Stimulated activated CD8-positive, alpha-beta memory T cell treated with anti-CD3 and anti-CD28 coated beads, Interleukin-4, amount 100 ng/mL, for 48 hours (primary cell): ENCODE results near the gene RABGAP1.

ENCODE experiments used
- DNase-seq: peaks from one replicate; pipeline ENCODE4 v3.0.0-alpha.2; 2020

Gene RABGAP1

DNA sequence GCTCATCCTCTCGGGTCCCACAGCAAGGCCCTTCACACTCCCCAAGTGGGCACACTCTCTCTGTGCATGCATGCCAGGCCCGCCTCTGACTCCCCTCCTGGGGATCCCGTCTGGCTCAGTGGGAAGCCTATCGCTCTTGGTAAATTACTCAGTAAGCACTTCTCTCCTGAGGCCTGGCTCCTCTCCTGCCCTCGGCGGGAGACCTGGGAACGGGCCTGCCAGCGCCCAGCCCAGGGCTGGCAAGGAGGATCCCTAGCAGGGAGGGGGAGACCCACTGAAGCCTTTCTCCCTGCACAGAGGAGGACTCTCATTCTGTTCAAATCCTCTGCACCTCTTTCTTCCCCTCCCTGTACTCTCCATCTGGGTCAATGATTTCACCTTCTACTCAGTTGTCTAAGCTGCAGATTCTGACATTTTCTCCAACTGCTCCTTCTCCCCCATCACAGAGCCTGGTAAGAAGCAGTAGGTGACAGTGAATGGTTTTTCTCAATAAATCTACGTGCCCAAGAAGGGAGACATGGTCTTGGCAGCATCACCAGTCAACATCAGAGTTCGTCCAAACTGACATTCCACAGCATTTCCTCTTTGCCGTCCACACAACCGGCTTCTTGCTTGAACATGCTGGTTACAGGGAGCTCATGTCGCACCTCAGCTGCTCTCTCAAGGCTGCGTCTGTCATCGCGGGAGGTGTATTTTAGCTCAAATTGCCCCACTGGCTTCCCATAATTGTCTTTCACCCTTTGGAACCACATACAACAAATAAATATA, 174.5 kb downstream of the RABGAP1 start:
- no peak for DNase-seq

DNA sequence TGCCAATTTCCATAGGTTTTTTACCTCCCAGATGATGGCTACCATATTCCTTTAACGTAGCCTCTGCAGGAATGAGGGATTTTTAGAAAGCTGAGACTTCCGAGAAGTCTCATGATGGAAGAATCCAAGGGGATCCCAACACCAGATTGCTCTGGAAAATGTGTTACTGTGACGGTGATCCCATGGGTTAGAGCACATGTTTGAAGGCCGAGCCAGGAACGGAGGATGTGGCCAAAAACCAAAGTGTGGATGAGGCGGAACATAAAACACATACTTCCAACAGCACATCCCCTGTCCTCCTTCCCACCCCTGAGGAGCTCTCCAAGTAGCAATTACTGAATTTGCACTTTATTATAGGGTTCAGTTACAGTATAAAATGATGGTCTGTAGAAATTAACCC, 175.2 kb downstream of the RABGAP1 start:
- DNase-seq = no peak

DNA sequence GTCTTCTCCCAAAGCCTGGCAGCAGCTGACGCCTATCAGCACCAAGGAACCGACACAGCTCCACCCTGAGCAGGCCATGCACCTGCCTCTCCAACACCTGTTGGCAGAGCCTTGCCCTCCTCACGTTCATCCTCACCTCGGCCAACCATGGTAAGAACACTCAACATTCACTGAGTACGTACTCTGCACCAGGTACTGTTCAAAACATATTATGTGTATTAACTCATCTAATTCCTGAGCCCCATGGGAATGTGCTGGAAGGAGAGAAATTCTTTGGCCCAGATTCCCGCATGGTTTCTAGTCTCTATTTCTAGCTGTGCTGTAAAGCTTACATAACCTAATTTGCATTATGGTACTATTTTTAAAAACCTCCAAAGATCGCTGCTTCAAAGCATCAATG, 178.7 kb downstream of the RABGAP1 start:
- DNase-seq = no peak

DNA sequence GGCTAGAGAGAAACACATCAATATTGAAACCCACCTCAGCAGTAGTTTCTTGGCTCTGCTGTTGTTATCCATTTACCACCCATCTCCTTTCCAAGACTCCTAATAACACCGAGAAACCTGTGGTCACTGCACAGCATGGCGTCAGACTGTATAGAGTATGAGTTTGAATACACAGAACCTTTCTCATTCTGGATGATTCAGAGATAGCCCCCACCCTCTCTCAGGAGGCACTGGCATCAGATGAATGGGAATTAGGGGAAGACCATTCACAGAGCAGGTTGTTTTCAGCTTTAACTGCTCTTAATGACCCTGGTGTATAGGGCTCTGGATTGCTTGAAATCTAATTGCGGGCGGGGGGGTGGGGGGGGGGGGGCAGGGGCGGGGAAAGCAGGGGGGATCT, 179.3 kb downstream of the RABGAP1 start:
- DNase-seq = no peak

DNA sequence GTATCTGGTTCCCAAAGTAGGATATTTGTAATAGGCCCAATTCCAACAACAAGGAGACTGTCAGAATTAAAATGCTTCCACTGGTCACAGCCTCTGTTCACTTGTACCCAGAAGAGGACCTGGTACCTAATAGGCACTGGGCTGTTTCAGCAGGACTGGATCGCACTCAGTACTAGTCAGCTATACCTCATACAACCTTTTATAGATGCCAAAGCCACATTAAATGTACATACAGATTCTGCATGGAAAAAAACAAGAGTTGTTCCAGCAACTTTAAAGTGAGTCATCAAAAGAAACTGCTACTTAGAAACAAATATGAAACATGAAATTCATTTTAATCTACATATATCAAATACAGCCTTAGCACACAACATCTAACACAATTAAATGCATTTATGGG, 180.1 kb downstream of the RABGAP1 start:
- DNase-seq = no peak

DNA sequence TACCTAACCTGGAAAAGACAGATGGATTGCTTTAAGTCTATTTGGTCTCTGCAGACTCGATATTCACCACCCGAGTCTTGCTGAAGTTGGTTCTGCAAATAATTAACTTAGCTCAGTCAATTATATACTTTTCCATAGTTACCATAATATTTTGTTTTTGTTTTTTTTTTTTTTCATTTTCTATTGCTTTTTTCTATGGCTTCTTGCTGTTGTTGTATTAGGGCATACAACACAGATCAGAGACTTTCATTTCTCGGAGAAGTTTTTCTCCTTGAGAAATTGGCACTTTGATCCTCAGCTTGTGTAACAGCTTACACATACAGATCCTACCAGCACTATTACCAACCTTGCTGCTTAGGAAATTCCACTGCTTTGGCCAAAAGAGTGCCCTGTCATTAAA, 180.6 kb downstream of the RABGAP1 start:
- no peak for DNase-seq

DNA sequence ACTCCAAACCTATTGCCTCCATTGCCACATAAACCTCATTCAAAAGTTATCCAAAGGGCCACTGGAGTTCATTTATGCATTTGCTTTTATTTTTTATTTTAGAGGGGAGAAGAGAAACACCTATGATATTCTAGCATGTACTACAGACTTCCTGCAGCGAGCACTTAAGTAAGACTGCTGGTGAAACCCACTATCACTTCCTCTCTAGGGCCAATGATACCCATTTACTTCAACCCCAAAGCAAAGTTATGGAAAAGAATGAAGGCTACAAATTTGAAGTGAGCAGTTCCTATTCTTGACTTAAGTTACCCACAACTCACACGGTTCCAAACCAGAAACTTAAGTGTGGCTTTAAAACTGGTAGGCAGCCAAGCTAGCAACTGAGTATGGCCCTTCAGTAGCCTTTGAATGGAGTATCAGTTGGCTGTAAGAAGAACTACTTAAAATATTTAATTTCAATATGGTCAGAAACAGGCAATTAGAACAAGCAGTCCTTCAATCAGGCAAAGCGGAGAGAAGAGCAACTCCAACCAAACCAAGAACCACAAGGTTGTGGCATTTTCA, 186.8 kb downstream of the RABGAP1 start:
- DNase-seq = no peak

DNA sequence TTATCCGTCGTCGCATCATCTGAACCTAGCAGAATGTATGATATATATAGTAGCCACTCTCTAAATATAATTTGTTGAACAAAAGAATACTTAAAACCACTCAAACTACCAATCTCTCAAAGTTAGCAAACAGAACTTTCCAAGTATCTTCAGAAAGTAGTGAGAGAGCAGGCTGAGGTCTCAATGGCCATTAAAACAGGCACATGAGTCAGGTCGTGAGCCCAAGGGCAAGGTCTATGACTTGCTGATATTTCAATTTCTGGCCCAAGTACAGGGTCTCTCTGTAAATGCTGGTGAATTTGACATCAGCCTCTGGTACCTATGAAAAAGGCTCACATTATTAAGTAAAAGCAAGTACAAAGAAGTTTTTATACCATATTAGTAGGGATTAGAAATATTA, 187.8 kb downstream of the RABGAP1 start:
- DNase-seq = no peak

DNA sequence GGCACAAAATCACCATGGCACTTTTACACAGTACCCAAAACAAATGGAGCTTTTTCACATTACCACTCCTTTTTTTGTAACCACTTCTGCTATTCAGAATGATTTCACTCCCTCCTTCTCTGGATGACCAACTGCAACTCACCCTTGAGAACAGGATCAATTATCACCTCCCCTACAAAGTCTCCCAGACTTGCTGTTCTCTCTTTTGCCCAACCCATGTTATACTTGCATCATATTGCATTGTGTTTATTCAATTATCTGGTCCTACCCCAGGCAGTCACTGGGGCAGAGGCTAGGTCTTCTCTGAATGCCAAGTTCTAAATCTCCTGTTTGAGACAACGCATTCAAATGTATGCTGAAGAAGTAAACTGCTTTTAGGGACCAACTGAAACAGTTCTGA, 188.6 kb downstream of the RABGAP1 start:
- no peak for DNase-seq

DNA sequence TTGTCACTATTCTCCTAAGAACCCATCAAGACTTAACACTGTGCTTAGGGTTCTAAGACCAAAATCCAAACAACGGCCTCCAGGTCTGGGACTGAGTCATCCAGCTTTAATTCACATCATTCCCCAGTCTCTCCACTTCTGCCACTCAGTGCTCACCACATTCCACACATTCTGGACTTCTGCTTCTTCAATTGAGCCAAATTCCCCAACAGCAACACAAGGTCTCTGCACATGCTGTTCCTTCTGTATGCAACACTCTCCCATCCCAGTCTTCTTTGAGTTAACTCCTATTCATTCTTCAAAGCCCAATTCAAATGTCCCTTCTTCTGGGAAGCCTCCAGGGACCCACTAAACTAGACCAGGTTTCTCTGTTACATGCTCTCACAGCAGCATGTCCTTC, 190.4 kb downstream of the RABGAP1 start:
- DNase-seq = no peak

DNA sequence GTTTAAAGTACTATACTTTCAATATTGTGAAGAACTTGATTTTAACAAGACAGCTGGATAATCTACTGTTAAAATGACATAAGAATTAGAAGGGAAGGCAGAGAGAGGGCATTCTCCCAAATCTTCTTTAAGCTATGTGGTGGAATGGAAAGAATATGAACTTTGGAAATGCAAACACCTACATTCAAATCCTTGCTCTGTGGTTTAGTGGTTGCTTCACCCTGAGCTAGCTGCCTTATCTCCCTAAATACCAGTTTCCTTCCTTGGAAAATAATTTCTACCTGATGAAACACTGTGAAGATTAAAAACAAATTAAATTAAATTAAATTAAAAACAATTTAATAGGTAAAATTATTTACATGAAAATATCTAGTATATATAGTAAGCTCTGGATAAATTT, 191.2 kb downstream of the RABGAP1 start:
- no peak for DNase-seq

DNA sequence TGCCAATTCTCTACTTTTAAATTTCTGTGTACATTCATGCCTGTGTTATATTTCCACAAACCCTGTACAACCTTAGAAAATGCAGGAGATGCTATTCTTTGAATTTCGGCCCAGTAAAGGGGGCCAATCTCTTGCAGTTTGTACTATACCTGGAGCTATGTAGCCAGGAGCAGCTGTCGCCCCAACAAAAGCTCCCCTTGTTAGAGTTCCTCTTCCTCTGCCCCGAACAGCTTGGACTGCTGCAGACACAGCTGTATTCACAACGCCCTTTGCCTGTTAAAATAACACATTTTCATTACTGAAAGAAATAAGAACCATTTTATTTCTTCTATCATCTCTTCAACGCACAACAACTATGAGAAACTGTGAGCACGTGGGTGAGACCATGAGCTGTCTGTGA, 191.9 kb downstream of the RABGAP1 start:
- DNase-seq = no peak

DNA sequence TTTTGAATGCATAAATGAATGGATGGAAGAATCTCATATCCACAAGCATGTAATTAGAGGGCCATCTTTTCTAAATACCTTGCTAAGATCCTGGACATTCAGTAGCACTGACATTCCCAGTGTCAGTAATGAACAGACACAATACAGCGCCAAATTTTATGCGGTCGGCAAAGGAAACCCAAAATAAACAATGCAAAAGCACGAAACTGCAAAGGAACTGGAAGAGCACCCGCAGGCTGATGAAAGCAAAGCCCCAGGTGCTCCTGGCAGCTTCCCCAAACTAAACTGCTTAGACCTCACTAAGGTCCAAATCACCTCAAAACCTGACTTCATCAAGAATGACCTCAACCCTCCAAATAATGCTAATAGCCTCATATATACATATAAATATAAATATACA, 194.6 kb downstream of the RABGAP1 start:
- no peak for DNase-seq

DNA sequence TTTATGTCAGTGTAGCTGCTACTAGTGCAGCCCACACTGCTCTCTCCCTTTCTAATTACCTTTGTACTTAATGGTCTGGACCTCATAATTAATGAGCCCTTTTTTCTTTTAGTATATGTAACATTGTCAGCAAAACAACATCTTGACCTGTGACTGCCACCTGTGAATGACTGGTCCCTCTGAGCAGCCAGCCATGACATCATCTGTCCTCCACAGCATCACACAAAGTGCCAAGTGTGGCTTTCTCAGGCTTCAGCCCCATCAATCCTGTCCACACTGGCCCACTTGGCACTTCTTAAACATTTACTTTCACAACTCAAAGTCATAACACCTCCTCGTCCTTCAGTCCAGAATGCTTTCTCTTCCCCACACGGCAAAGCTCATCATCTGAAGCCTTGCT, 197.3 kb downstream of the RABGAP1 start:
- DNase-seq = no peak

DNA sequence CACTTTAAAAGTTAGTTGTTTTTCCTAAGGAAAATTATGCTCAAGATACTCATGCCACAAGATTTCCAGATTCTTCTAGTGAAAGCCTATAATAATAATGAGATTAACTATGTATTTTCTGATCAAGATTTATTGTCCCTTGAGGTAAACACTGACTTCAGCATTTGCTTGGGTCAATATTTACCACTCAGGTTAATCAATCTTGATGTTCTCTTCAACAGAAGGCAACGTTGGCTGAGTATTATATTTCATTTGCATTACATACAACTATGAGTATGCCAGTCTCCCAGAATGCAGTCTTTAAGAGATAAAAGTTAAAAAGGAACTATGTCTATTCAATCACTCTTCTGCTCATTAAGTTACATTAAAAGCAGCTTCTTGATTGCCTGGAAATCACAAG, 208.2 kb downstream of the RABGAP1 start:
- DNase-seq = no peak

DNA sequence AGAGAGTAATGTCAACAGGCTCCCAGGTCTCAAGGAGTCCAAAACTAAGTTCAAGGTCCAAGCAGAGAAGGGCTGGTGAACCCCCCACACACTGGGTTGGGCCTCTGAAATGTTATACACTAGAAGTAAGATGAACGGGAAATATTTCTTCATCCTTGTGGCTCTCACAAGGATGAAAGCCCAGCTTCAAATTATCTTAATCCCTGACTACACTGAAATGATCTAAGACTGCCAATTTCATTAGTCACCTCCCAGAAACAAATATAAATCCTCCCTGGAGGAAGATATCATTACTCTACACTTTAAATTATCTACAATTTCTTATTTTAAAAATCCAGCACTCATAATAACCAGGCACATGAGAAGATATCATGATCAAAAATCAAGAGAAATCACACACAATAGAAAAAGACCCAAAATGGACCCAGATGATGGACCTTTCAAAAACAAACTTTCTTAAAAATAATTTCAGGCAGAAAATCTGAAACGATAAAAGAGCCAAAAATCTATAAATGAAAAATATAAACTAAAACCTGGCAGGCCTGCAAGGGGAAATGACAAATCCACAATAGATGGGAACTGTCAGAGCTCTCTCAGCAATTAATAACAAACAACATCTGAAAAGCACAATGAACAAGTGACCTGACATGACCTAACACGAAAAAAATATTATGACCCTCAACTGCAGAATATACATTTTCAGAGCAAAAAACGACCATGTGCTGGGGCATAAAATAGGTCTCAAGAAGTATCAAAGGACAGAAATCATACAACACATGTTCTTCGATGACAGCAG, 210.1 kb downstream of the RABGAP1 start:
- no peak for DNase-seq
